MM.1S (cell line): ENCODE results near the gene AOC2.

Source experiments
- EZH2 ChIP-seq: fragments of 300-600 bp; sonication (generic); optimal IDR thresholded peaks from 2 replicates; pipeline ENCODE3; 2017; ENCODE audit warnings: low read depth, mild to moderate bottlenecking, antibody characterized with exemption, low read length, mixed read lengths
- EZH2phosphoT487 ChIP-seq: fragments of 300-600 bp; sonication (generic); IDR thresholded peaks from 2 replicates; pipeline ENCODE4 v1.6.1; 2018; ENCODE audit warnings: antibody characterized with exemption, low read length
- TF ChIP-seq, protein P1 (sequence below): fragments of 300-600 bp; sonication (generic); IDR thresholded peaks from 2 replicates; pipeline ENCODE4 v1.5.1; 2016; ENCODE audit warnings: antibody characterized with exemption, low read length, mixed read lengths

DNA sequence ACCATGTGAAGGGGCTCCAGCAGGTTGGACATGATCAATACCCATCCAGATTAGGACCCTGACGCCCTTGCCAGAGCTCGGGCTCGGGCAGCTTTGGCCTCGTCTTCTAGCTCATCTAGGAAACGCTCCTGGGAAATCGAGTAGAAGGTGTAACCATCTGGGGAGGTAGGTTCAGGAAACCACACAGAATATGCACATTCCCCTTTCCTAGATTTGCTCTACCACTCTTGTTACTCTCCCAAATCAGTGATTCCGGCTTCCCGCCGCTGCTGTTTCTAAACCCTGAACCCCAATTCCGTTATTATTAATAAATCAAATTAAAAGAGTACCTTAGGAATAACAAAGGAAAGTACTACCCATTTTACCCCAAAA is 46.4 kb upstream of the AOC2 start:
- no peak for TF ChIP-seq EZH2
- TF ChIP-seq, protein P1, sequence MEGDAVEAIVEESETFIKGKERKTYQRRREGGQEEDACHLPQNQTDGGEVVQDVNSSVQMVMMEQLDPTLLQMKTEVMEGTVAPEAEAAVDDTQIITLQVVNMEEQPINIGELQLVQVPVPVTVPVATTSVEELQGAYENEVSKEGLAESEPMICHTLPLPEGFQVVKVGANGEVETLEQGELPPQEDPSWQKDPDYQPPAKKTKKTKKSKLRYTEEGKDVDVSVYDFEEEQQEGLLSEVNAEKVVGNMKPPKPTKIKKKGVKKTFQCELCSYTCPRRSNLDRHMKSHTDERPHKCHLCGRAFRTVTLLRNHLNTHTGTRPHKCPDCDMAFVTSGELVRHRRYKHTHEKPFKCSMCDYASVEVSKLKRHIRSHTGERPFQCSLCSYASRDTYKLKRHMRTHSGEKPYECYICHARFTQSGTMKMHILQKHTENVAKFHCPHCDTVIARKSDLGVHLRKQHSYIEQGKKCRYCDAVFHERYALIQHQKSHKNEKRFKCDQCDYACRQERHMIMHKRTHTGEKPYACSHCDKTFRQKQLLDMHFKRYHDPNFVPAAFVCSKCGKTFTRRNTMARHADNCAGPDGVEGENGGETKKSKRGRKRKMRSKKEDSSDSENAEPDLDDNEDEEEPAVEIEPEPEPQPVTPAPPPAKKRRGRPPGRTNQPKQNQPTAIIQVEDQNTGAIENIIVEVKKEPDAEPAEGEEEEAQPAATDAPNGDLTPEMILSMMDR: no peak
- no peak for TF ChIP-seq EZH2phosphoT487
